ENCODE results near the gene B3GNT9. TPM values are rescaled to one million over a fixed set of nuclear protein-coding genes. Genes with fewer than 3 reads are reported as not detected.
"Not testable (repeated sequence)": the region's sequence is repeated elsewhere in the genome, so short reads cannot be mapped to it uniquely, and the experiment has no call there.

B3GNT9 gene
- total and polyA plus RNA-seq, 4 experiments from 2014 or later = 10.0 to 11.8 (median 10.2) TPM

- CTCF ChIA-PET (ENCODE audit: partially characterized antibody) = interaction anchor here (0.7 to 1.5 kb wide), 3 partner anchors 10 to 125 kb away, joined by 3 to 6 read pairs (median 3); no protein-coding TSS in a partner anchor
- Histone ChIP-seq H3K4me3 (ENCODE audit: low read length in 2 of 2) (no peak overlapping the region), H3K27me3 (ENCODE audit: insufficient read depth, low read length) (no peaks in the 10 kb centered on the region), H3K9me3 (ENCODE audit: control insufficient read depth in 1 of 2, low read length in 2 of 2) (no peaks in the 10 kb centered on the region), H3K27ac (ENCODE audit: low read depth, low read length) (no peak overlapping the region), H3K4me1 (ENCODE audit: insufficient read depth, low read length) (no peaks in the 10 kb centered on the region), H3K36me3 (ENCODE audit: insufficient read depth, low read length) (peaks cover 40% of the 10 kb centered on the region)
- Mint-ChIP-seq H3K27me3 (no peaks in the 10 kb centered on the region), H3K27ac (no peak overlapping the region), H3K4me1 (peaks cover 0 to 1% (median 0%) of the 10 kb centered on the region in 4 donors), H3K9me3 (no peaks in the 10 kb centered on the region), H3K4me3 (no peak overlapping the region), H3K36me3 (peaks cover 32 to 61% of the 10 kb centered on the region in 2 donors)
- intact Hi-C loops (cut with micrococcal nuclease) = no loop called here
- POLR2A ChIA-PET (ENCODE audit: partially characterized antibody) = interaction anchor here (1.6 kb wide), 1 partner anchor 13 kb away, joined by 4 read pairs; no protein-coding TSS in a partner anchor
- no peak for DNase-seq
These were observed 8.5 kb downstream of the B3GNT9 start for GRCh38 chr16:67142342-67142741.

- intact Hi-C loops (cut with micrococcal nuclease) = no loop called here
- no peak overlapping the region for H3K4me3 Mint-ChIP-seq
- peaks cover 32 to 59% of the 10 kb centered on the region in 2 donors for H3K36me3 Mint-ChIP-seq
- ChIA-PET CTCF (ENCODE audit: partially characterized antibody) (interaction anchor here (0.7 to 1.7 kb wide), 6 partner anchors 9 to 124 kb away, joined by 3 to 6 read pairs (median 4); no protein-coding TSS in a partner anchor), POLR2A (ENCODE audit: partially characterized antibody) (interaction anchor here (1.3 to 1.4 kb wide), 2 partner anchors 10 to 14 kb away, joined by 4 read pairs; partner anchors contain the start of gene B3GNT9)
- H3K27ac Mint-ChIP-seq = no peak overlapping the region
- Histone ChIP-seq H3K9me3 (ENCODE audit: control insufficient read depth in 1 of 2, low read length in 2 of 2) (no peaks in the 10 kb centered on the region), H3K27me3 (ENCODE audit: insufficient read depth, low read length) (no peaks in the 10 kb centered on the region), H3K4me3 (ENCODE audit: low read length in 2 of 2) (no peak overlapping the region), H3K36me3 (ENCODE audit: insufficient read depth, low read length) (peaks cover 41% of the 10 kb centered on the region), H3K4me1 (ENCODE audit: insufficient read depth, low read length) (no peaks in the 10 kb centered on the region), H3K27ac (ENCODE audit: low read depth, low read length) (no peak overlapping the region)
- no peaks in the 10 kb centered on the region for H3K27me3 Mint-ChIP-seq
- H3K4me1 Mint-ChIP-seq = no peaks in the 10 kb centered on the region
- DNase-seq = no peak
- no peaks in the 10 kb centered on the region for H3K9me3 Mint-ChIP-seq
These were observed 9.4 kb downstream of the B3GNT9 start for GRCh38 chr16:67141391-67141790.

GRCh38 chr16:67137605-67138004 is 13.2 kb downstream of the B3GNT9 start:
- Histone ChIP-seq H3K36me3 (ENCODE audit: insufficient read depth, low read length) (peaks cover 44% of the 10 kb centered on the region), H3K4me1 (ENCODE audit: insufficient read depth, low read length) (no peaks in the 10 kb centered on the region), H3K4me3 (ENCODE audit: low read length in 2 of 2) (no peak overlapping the region), H3K27me3 (ENCODE audit: insufficient read depth, low read length) (no peaks in the 10 kb centered on the region), H3K27ac (ENCODE audit: low read depth, low read length) (no peak overlapping the region), H3K9me3 (ENCODE audit: control insufficient read depth in 1 of 2, low read length in 2 of 2) (no peaks in the 10 kb centered on the region)
- ChIA-PET CTCF (ENCODE audit: partially characterized antibody) (interaction anchor here (2.0 kb wide), 1 partner anchor 20 kb away, joined by 4 read pairs; no protein-coding TSS in a partner anchor), POLR2A (ENCODE audit: partially characterized antibody) (interaction anchor here (1.0 kb wide), 1 partner anchor 17 kb away, joined by 3 read pairs; no protein-coding TSS in a partner anchor)
- H3K27ac Mint-ChIP-seq = peak overlapping the region in 2 of 7 donors; percentile 29 to 61
- H3K9me3 Mint-ChIP-seq = no peaks in the 10 kb centered on the region
- peaks cover 39 to 51% of the 10 kb centered on the region in 2 donors for H3K36me3 Mint-ChIP-seq
- intact Hi-C loops (cut with micrococcal nuclease) = no loop called here
- H3K4me1 Mint-ChIP-seq = no peaks in the 10 kb centered on the region
- no peaks in the 10 kb centered on the region for H3K27me3 Mint-ChIP-seq
- no peak overlapping the region for H3K4me3 Mint-ChIP-seq
- DNase-seq = no peak

GRCh38 chr16:67129422-67129821 is 21.4 kb downstream of the B3GNT9 start:
- H3K4me3 ChIP-seq (ENCODE audit: low read length in 2 of 2) = no peak overlapping the region
- H3K36me3 ChIP-seq (ENCODE audit: insufficient read depth, low read length) = peaks cover 23% of the 10 kb centered on the region
- no peaks in the 10 kb centered on the region for H3K9me3 ChIP-seq (ENCODE audit: control insufficient read depth in 1 of 2, low read length in 2 of 2)
- H3K27me3 ChIP-seq (ENCODE audit: insufficient read depth, low read length) = no peaks in the 10 kb centered on the region
- Mint-ChIP-seq H3K27ac (peak overlapping the region in 2 of 7 donors; percentile 23 to 52), H3K4me3 (no peak overlapping the region), H3K36me3 (peaks cover 33 to 62% of the 10 kb centered on the region in 2 donors), H3K27me3 (no peaks in the 10 kb centered on the region), H3K4me1 (no peaks in the 10 kb centered on the region), H3K9me3 (no peaks in the 10 kb centered on the region)
- DNase-seq = no peak
- CTCF ChIA-PET (ENCODE audit: partially characterized antibody) = interaction anchor here (1.0 to 2.2 kb wide), 3 partner anchors 10 to 28 kb away, joined by 3 to 8 read pairs (median 3); no protein-coding TSS in a partner anchor
- intact Hi-C loops (cut with micrococcal nuclease) = no loop called here
- H3K4me1 ChIP-seq (ENCODE audit: insufficient read depth, low read length) = no peaks in the 10 kb centered on the region
- POLR2A ChIA-PET (ENCODE audit: partially characterized antibody) = interaction anchor here (1.0 kb wide), 1 partner anchor 26 kb away, joined by 3 read pairs; no protein-coding TSS in a partner anchor
- H3K27ac ChIP-seq (ENCODE audit: low read depth, low read length) = no peak overlapping the region

DNA sequence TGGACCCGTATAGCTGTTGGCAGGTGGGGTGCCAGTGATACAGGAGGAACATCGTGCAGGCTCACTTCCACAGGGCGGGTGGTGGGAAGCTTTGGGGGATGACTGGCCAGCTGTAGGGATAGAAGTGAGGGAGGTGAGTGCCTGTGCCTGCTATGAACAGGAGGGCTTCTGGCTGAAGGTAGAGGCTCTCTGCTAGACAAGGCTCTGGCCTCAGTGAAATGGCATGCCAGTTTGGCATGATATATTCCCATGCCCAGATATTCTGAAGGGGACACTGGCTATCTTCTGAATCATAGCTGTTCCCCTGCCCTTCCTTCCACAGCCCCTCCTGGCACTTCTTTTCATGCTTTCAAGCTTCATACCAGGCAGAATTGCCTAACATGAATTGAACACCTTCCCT is 21.9 kb downstream of the B3GNT9 start:
- no peak overlapping the region for H3K4me3 Mint-ChIP-seq
- no peaks in the 10 kb centered on the region for H3K9me3 ChIP-seq (ENCODE audit: control insufficient read depth in 1 of 2, low read length in 2 of 2)
- POLR2A ChIA-PET (ENCODE audit: partially characterized antibody) = interaction anchor here (1.0 kb wide), 1 partner anchor 26 kb away, joined by 3 read pairs; no protein-coding TSS in a partner anchor
- H3K4me1 ChIP-seq (ENCODE audit: insufficient read depth, low read length) = no peaks in the 10 kb centered on the region
- CTCF ChIA-PET (ENCODE audit: partially characterized antibody) = interaction anchor here (0.6 to 2.2 kb wide), 4 partner anchors 11 to 261 kb away, joined by 3 to 8 read pairs (median 4); no protein-coding TSS in a partner anchor
- H3K36me3 ChIP-seq (ENCODE audit: insufficient read depth, low read length) = peaks cover 22% of the 10 kb centered on the region
- H3K27me3 Mint-ChIP-seq = no peaks in the 10 kb centered on the region
- no peaks in the 10 kb centered on the region for H3K27me3 ChIP-seq (ENCODE audit: insufficient read depth, low read length)
- no peaks in the 10 kb centered on the region for H3K9me3 Mint-ChIP-seq
- H3K36me3 Mint-ChIP-seq = peaks cover 28 to 62% of the 10 kb centered on the region in 2 donors
- intact Hi-C loops (cut with micrococcal nuclease) = no loop called here
- H3K4me1 Mint-ChIP-seq = no peaks in the 10 kb centered on the region
- peak overlapping the region in 3 of 7 donors; percentile 36 to 62 (median 40) for H3K27ac Mint-ChIP-seq
- DNase-seq = no peak
- no peak overlapping the region for H3K4me3 ChIP-seq (ENCODE audit: low read length in 2 of 2)
- no peak overlapping the region for H3K27ac ChIP-seq (ENCODE audit: low read depth, low read length)

DNA sequence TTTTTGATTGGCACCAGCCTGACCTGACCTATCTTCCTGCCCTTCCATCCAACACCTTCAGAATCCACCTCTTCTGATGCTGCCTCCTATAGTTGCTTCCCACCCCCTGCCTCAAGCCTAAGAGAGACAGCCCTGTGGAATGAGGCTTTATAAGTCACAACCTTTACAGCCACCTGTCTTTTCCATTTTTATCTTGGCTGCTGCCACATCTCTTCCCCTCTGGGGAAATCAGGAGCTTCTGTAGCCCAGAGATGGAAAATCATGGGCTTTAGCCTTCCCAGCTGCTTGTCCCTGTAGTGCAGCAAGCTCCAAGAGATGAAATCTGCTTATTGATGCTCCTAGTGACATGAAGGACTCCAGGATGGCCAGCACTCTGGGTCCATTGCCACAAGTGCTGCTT is 22.4 kb downstream of the B3GNT9 start:
- no peak for DNase-seq
- peak overlapping the region in 3 of 7 donors; percentile 36 to 63 (median 57) for H3K27ac Mint-ChIP-seq
- POLR2A ChIA-PET (ENCODE audit: partially characterized antibody) = no interaction called here

GRCh38 chr16:67122799-67123198 is 28.0 kb downstream of the B3GNT9 start:
- H3K27me3 ChIP-seq (ENCODE audit: insufficient read depth, low read length); H3K9me3 Mint-ChIP-seq; POLR2A ChIA-PET (ENCODE audit: partially characterized antibody); intact Hi-C loops (cut with micrococcal nuclease); H3K4me3 Mint-ChIP-seq; H3K4me1 ChIP-seq (ENCODE audit: insufficient read depth, low read length); H3K27me3 Mint-ChIP-seq; H3K4me3 ChIP-seq (ENCODE audit: low read length in 2 of 2); H3K27ac ChIP-seq (ENCODE audit: low read depth, low read length); H3K9me3 ChIP-seq (ENCODE audit: control insufficient read depth in 1 of 2, low read length in 2 of 2); H3K27ac Mint-ChIP-seq; DNase-seq; CTCF ChIA-PET (ENCODE audit: partially characterized antibody): not testable (repeated sequence)
- Mint-ChIP-seq H3K4me1 (peaks cover 0 to 12% (median 2%) of the 10 kb centered on the region in 4 donors), H3K36me3 (peaks cover 23 to 51% of the 10 kb centered on the region in 2 donors)
- peaks cover 33% of the 10 kb centered on the region for H3K36me3 ChIP-seq (ENCODE audit: insufficient read depth, low read length)

More for the DNA sequence above, 22.4 kb downstream of the B3GNT9 start:
- Mint-ChIP-seq H3K4me1 (no peaks in the 10 kb centered on the region), H3K9me3 (no peaks in the 10 kb centered on the region), H3K36me3 (peaks cover 31 to 65% of the 10 kb centered on the region in 2 donors), H3K4me3 (no peak overlapping the region), H3K27me3 (no peaks in the 10 kb centered on the region)
- Histone ChIP-seq H3K4me1 (ENCODE audit: insufficient read depth, low read length) (no peaks in the 10 kb centered on the region), H3K27ac (ENCODE audit: low read depth, low read length) (no peak overlapping the region), H3K9me3 (ENCODE audit: control insufficient read depth in 1 of 2, low read length in 2 of 2) (no peaks in the 10 kb centered on the region), H3K27me3 (ENCODE audit: insufficient read depth, low read length) (no peaks in the 10 kb centered on the region), H3K36me3 (ENCODE audit: insufficient read depth, low read length) (peaks cover 26% of the 10 kb centered on the region), H3K4me3 (ENCODE audit: low read length in 2 of 2) (no peak overlapping the region)
- CTCF ChIA-PET (ENCODE audit: partially characterized antibody) = interaction anchor here (0.6 to 2.2 kb wide), 4 partner anchors 11 to 261 kb away, joined by 3 to 8 read pairs (median 4); no protein-coding TSS in a partner anchor
- intact Hi-C loops (cut with micrococcal nuclease) = no loop called here

Measured in CD4-positive, alpha-beta memory T cell (primary cell).